Smooth muscle cell (in vitro differentiated cells): ENCODE results near the gene MCC. TPM values are rescaled to one million over a fixed set of nuclear protein-coding genes. Genes with fewer than 3 reads are reported as not detected.

Experiments used
- DNase-seq: peaks from one replicate; lab custom pipeline; 2025; ENCODE audit not compliant: unreplicated experiment; lab: John Stamatoyannopoulos, UW
- H2AFZ ChIP-seq: fragments of 200-600 bp; sonication (generic); 2 replicates; pipeline ENCODE4 v1.6.0; 2016; ENCODE audit warnings: antibody characterized with exemption, low read depth, mild to moderate bottlenecking
- H3F3A ChIP-seq: fragments of 200-600 bp; sonication (generic); 2 replicates; pipeline ENCODE4 v1.6.0; 2017; ENCODE audit warnings: antibody characterized with exemption, low read depth
- H3K27ac ChIP-seq: fragments of 200-600 bp; sonication (generic); 2 replicates; pipeline ENCODE4 v1.5.1; 2016; ENCODE audit warnings: low read depth, mild to moderate bottlenecking
- H3K27me3 ChIP-seq: fragments of 200-600 bp; sonication (generic); 2 replicates; pipeline ENCODE4 v1.6.1; 2016; ENCODE audit warnings: low read depth, mild to moderate bottlenecking
- H3K36me3 ChIP-seq: fragments of 200-600 bp; sonication (generic); 2 replicates; pipeline ENCODE4 v1.5.1; 2016; ENCODE audit warnings: low read depth
- H3K4me1 ChIP-seq: fragments of 200-600 bp; sonication (generic); 2 replicates; pipeline ENCODE4 v1.5.1; 2016; ENCODE audit warnings: low read depth
- H3K4me2 ChIP-seq: fragments of 200-600 bp; sonication (generic); 2 replicates; pipeline ENCODE4 v1.6.0; 2016; ENCODE audit warnings: mild to moderate bottlenecking
- H3K4me3 ChIP-seq: fragments of 200-600 bp; sonication (generic); 2 replicates; pipeline ENCODE4 v1.5.1; 2016; ENCODE audit warnings: mild to moderate bottlenecking
- H3K79me2 ChIP-seq: fragments of 200-600 bp; sonication (generic); 2 replicates; pipeline ENCODE4 v1.6.0; 2016; ENCODE audit warnings: low read depth, mild to moderate bottlenecking
- H3K9ac ChIP-seq: fragments of 200-600 bp; sonication (generic); 2 replicates; pipeline ENCODE4 v1.6.0; 2016; ENCODE audit warnings: low read depth
- H3K9me3 ChIP-seq: fragments of 200-600 bp; sonication (generic); replicated peaks from 2 replicates; pipeline ENCODE4 v1.5.1; 2016; ENCODE audit warnings: low read depth
- H4K20me1 ChIP-seq: fragments of 200-600 bp; sonication (generic); 2 replicates; pipeline ENCODE4 v1.6.0; 2016; ENCODE audit warnings: low read depth
- WGBS: methylation state at CpG from one replicate; pipeline ENCODE4 v1.1.7; 2016; ENCODE audit warnings: low lambda C conversion rate; 5-methylcytosine and 5-hydroxymethylcytosine counted together
- polyA plus RNA-seq: library from polyadenylated mRNA; unstranded; fragments of >200 nt; fragmentation: Nextera tagmentation; extraction: Ambion mirVana; gene quantifications from 2 replicates; pipeline ENCODE4 v1.2.1, GENCODE V29; 2016
- total RNA-seq: library from RNA; depleted of rRNA; stranded (reverse); fragments of >200 nt; gene quantifications from 2 replicates; pipeline ENCODE4 v1.2.3, GENCODE V29; 2014
- TF ChIP-seq, protein P1 (sequence below): fragments of 200-600 bp; sonication (generic); IDR thresholded peaks from 2 replicates; pipeline ENCODE4 v1.5.1; 2017; ENCODE audit warnings: borderline replicate concordance, mild to moderate bottlenecking, antibody characterized with exemption; ENCODE audit not compliant: insufficient read depth, poor library complexity, severe bottlenecking

Gene MCC
- total and polyA plus RNA-seq, 2 experiments from 2014 or later: 5.8 to 19.2 TPM

DNA sequence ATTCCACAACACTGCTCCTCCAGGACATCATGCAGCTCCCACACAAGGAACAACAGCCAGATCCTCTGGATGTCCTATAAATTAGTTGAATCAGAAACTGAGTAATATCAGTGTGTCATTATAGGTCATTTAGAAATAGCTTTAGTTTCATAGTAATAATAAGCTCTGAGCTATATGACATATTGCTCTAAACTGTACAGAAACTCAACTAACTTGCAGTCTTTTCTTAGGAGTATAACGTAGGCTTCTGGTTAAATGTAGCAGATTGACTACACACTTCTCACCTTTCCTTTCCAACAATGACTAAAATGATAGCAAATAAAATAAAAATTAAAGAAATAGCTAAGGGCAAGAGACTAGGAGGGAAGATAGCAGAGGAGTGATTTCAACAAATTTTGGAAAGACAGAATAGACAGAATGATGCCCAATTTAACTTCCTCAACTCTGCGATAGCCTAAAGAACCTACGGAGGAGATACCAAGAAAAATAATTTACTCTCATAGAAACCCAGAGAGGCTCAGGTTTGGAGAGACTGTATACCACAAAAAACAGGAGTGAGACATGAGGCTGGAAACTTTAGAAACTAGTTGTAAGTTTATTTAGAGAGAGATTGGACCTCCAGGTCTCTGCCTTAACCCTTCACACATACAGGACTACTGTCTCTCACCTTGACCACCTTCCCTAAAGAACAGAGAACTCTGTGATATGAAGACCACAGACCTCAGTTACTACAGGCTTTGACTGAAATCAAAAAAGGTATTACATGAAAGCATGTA lies 247.1 kb downstream of the MCC start:
- WGBS: 98% methylated on average over 3 of the region's 3 CpGs
- TF ChIP-seq, protein P1, sequence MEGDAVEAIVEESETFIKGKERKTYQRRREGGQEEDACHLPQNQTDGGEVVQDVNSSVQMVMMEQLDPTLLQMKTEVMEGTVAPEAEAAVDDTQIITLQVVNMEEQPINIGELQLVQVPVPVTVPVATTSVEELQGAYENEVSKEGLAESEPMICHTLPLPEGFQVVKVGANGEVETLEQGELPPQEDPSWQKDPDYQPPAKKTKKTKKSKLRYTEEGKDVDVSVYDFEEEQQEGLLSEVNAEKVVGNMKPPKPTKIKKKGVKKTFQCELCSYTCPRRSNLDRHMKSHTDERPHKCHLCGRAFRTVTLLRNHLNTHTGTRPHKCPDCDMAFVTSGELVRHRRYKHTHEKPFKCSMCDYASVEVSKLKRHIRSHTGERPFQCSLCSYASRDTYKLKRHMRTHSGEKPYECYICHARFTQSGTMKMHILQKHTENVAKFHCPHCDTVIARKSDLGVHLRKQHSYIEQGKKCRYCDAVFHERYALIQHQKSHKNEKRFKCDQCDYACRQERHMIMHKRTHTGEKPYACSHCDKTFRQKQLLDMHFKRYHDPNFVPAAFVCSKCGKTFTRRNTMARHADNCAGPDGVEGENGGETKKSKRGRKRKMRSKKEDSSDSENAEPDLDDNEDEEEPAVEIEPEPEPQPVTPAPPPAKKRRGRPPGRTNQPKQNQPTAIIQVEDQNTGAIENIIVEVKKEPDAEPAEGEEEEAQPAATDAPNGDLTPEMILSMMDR: no peak

GRCh38 chr5:113240032-113240431 lies 248.2 kb downstream of the MCC start:
- H3K4me1 ChIP-seq: no peaks in the 10 kb centered on the region
- WGBS: 96% methylated on average over 4 of the region's 4 CpGs
- no peaks in the 10 kb centered on the region for H3F3A ChIP-seq
- peaks cover 17% of the 10 kb centered on the region for H4K20me1 ChIP-seq
- H2AFZ ChIP-seq: no peak overlapping the region
- H3K9me3 ChIP-seq: no peaks in the 10 kb centered on the region
- no peak overlapping the region for H3K9ac ChIP-seq
- no peak overlapping the region for H3K4me3 ChIP-seq
- H3K4me2 ChIP-seq: no peak overlapping the region
- TF ChIP-seq, protein P1: no peak
- no peak for DNase-seq
- peaks cover 14% of the 10 kb centered on the region for H3K79me2 ChIP-seq
- no peaks in the 10 kb centered on the region for H3K27me3 ChIP-seq
- no peaks in the 10 kb centered on the region for H3K36me3 ChIP-seq
- no peak overlapping the region for H3K27ac ChIP-seq

More for the DNA sequence above, 247.1 kb downstream of the MCC start:
- no peak for DNase-seq
- Histone ChIP-seq H2AFZ (no peak overlapping the region), H4K20me1 (peaks cover 13% of the 10 kb centered on the region), H3K4me1 (peaks cover 6% of the 10 kb centered on the region), H3K27me3 (no peaks in the 10 kb centered on the region), H3K79me2 (peaks cover 14% of the 10 kb centered on the region), H3K9ac (no peak overlapping the region), H3K27ac (no peak overlapping the region), H3K4me3 (no peak overlapping the region), H3K4me2 (no peak overlapping the region), H3K9me3 (no peaks in the 10 kb centered on the region), H3K36me3 (no peaks in the 10 kb centered on the region), H3F3A (no peaks in the 10 kb centered on the region)

DNA sequence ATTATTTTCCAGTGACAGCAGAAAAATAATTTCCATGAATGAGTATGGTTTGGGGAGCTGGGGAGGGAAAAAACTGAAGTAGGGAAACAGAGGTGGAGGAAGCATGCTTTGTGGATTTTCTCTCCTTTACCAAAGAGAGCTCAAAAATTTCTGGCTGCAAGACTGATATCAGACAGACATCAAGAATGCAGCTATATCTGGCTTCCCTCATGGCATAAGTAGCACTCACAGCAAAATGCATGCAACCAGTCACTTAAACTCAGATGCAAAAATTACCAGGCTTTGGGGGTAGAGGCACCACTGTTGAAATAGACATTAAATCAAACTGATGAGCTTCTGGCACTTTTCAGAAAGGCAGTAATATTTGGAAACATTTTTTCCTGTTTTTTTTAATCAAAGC lies 250.4 kb downstream of the MCC start:
- Histone ChIP-seq H2AFZ (no peak overlapping the region), H3K36me3 (no peaks in the 10 kb centered on the region), H3K27ac (no peak overlapping the region), H4K20me1 (peaks cover 17% of the 10 kb centered on the region), H3K4me3 (no peak overlapping the region), H3K4me2 (no peak overlapping the region), H3K27me3 (no peaks in the 10 kb centered on the region), H3F3A (no peaks in the 10 kb centered on the region), H3K9ac (no peak overlapping the region), H3K4me1 (peaks cover 5% of the 10 kb centered on the region), H3K79me2 (peaks cover 10% of the 10 kb centered on the region), H3K9me3 (no peaks in the 10 kb centered on the region)
- TF ChIP-seq, protein P1: no peak
- DNase-seq: no peak
